HG03064 (cell line): ENCODE results near the gene ETS1.

Experiments used
- ATAC-seq: cut with Tn5 transposase; IDR thresholded peaks from one replicate; pipeline ENCODE4 v1.9.1; 2021; ENCODE audit warnings: low read depth; ENCODE audit not compliant: unreplicated experiment

The ETS1 gene

DNA sequence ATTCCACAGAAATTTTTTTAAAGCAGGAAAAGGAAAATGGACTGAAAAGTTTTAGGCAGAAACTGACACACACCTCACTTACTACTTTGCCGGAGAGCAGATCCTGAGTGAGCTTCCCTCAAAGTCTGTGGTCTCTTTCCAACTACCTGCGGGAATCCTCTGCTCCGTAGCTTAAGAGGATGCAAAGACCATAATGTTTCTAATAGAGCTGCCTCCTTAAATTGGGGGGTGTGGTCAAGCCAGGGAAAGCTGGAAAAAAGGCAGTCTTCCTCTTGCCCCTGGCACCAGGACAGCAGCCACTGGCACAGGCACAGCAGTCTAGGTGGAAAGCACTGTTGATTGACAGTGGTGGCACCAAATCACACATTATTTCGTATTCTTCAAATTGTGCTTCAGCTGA lies at the start of gene ETS1:
TSS of gene ETS1 (minus strand) at position 144 of the 400 bp plus-strand sequence. CDS start 14,428 bp downstream, outside the sequence.
- no peak for ATAC-seq

DNA sequence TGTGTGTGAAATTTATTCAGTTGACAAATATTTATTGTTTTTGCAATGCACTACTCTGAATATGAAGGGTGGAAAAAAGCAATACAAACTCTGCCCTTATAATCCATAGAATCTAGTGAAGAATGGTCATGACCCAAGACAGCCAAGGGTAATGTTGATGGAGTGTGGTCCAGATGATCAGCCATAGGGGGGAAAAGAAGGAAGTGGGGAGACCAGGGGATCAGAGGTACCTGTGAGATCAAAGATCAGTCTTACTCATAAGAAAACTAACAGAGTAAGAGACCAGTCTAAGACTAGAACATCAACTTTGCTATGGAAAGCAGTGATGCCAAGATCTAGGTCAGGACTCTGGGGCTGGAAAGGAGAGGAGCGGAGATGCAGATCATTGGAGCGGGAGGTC lies 47.0 kb upstream of the ETS1 start:
- no peak for ATAC-seq

- ATAC-seq = no peak
Measured at GRCh38 chr11:128633384-128633965, 46.1 kb upstream of the ETS1 start.

DNA sequence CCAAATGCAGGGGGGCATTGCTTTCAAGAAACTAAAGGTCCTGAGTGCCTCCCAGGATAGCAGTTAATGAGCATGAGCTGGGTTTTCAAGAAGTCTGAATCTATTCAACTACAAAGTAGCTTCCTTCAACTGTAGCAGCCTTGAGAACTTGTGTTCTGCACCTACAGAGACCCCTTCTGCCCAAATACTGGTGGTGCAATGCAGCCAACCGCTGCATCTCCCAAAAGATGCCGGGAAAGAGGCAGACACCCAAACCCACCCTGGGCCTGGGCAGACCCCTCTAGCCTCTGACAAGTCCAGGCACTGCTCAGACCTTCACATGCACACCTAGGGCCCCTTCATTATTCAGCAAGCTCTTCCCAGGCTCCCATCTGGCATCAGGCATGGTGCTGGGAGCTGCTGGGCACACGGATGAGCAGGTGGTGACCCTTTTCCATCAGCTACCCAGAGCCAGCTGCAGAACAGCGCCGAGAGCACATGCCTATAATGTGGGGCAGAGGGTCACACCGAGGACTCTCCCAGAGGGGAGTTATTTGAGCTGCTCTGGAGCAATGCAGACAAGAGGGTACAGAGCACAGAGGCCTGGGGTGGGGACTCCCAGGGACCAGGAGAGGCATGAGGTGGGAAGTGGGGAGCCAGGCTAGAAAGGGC lies 44.9 kb upstream of the ETS1 start:
- ATAC-seq = no peak

GRCh38 chr11:128630367-128631230 lies 43.2 kb upstream of the ETS1 start:
- ATAC-seq = peak; percentile 45

- ATAC-seq = no peak
Measured at GRCh38 chr11:128629516-128630106, 42.3 kb upstream of the ETS1 start.

DNA sequence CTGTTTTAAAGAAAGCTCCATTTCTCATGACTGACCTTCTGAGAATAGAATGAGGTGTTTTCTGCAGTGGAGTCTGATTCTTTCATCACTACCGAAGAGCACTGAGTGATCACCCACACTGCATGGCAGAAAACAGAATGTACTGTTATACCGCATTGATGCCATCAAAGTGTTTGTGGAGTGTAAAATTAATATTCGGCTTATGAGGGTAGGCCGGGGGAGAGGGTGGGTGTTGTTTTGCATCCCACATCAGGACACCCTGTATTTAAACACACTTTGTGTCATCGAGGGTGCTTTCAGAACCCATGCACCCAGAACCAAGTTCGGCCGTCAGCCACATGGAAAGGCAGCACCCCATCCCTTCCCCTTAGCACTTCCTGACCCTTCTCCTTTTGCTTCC lies 41.3 kb upstream of the ETS1 start:
- peak; percentile 30 for ATAC-seq

- peak; percentile 34 for ATAC-seq
Measured at GRCh38 chr11:128628325-128628673, 40.9 kb upstream of the ETS1 start.

DNA sequence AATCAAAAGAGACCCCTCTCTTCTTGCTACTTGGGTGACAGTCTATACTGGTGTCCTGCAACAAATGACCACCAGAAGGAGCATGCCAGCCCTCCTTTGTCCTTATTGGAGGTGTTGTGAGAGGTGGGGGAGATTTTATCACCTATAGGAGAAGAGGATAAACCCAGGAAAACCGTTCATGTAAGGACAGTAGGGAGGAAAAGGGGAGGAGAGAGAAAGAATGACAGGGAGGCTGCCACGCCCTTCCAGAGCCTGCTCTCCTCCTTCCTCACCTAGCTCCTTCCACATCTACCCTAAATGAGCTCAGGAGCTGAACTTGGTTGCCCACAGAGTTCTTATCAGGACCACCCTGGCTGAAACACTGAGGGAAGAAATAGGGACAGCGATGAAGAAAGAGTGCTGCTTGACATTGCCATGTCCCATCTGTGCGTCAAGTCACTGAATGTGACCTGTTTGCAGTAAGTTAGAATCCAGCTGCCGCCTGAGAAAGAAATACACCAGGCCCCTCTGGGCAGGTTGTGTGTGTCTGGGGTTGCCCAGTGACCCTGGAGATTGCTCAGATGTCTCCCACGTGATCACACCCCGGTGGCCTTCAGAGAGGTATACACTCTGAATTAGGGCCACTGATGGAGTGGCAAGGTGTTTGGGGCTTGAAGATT lies 40.4 kb upstream of the ETS1 start:
- peak; percentile 49 for ATAC-seq

DNA sequence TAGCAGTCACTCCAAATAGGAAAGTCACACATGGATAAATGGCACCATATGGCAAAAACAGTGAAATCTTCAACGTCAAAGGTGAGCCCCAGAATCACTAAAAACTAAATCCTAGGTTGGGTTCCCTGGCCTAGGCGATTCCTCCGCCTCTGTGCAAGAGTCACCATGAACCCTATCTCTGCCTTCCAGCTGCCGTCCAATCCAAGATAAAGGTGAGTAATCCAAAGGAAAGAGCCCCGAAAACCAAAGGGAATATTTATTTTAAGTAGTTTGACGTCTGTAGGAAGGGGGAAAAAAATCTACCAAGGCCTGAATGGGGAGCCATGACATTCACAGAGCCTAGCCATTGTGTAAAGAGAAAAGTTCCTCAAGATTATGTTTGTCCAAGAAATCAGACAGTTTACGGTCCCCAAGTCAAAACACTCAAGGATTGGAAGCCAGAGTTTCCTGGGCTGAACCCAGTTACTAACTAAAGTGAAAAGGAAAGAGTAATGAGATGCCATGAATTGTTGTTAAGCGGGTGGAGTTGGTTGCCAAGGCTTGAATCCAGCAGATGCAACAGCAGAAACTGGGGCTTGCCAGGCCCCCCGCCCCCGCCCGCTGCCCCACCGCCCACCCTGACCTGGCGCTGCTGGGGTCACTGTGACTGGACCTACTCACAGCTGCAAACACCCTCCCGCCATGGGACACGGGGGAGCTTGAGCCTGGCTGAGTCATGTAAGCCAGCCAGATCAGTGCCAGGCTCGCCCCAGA lies 39.7 kb upstream of the ETS1 start:
- no peak for ATAC-seq

GRCh38 chr11:128625746-128626145 lies 38.4 kb upstream of the ETS1 start:
- ATAC-seq = no peak

DNA sequence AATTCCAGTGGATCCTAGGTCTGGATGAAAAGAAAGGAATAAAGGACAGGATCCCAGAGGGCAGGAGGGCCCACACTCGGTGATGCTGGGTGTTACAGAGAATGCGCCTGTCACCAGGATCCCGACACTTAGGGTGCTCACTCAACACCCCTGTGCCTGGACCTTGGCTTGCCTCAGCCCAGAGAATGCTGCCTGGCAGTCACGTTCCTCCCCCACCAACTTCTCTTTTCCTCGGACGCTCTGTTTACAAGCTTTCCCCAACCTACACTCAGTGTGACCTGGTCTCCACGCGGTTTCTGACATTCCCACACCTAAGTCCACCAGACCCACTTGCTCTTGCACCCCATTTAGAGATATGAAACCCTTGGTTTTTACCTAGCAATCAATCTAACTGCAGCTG lies 38.0 kb upstream of the ETS1 start:
- no peak for ATAC-seq

- ATAC-seq = peak; percentile 38
Measured at GRCh38 chr11:128624269-128625175, 37.2 kb upstream of the ETS1 start.

- ATAC-seq = no peak
Measured at GRCh38 chr11:128623091-128623490, 35.7 kb upstream of the ETS1 start.

DNA sequence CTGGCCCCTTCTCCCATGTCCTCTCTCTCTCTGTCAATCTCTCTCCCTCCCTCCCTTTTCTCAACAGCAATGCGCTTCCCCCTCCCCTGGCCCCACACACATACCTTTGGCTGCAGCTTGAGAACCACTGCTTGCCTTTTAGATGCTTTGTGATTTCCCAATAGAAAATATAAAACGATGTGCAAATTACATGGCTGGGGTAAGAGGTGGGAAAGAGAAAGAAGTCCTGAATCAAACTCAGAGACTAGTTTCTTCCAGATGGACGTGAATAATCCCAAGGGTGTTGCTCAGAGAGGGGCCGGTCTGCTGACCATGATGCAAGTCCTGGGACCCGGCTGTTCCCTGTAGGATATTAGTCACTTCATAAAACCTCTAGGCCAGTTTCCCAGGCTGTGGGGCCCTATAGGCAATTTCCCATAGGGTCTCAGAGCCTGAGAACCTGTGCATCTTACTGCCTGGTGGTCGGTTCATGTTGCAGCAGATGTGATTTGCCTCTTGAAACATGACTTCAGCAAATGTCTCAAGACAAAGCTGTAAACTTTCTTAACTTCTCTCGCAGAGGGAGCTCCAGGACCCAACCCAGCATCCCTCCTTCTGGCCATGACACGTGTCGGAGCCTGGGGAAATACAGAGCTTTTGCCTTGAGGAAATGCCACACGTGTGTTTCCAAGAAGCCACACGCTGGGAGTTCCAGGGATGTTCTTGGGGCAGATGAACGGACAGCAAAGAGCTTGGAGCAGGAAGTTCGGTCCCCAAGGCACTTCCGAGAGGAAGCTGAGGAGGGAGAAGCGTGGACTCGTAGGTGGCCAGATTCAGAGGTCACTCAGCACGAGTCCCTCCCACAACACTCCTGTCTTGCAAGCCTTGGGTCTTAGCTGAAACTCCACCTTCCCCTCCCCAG lies 34.5 kb upstream of the ETS1 start:
- ATAC-seq = no peak

DNA sequence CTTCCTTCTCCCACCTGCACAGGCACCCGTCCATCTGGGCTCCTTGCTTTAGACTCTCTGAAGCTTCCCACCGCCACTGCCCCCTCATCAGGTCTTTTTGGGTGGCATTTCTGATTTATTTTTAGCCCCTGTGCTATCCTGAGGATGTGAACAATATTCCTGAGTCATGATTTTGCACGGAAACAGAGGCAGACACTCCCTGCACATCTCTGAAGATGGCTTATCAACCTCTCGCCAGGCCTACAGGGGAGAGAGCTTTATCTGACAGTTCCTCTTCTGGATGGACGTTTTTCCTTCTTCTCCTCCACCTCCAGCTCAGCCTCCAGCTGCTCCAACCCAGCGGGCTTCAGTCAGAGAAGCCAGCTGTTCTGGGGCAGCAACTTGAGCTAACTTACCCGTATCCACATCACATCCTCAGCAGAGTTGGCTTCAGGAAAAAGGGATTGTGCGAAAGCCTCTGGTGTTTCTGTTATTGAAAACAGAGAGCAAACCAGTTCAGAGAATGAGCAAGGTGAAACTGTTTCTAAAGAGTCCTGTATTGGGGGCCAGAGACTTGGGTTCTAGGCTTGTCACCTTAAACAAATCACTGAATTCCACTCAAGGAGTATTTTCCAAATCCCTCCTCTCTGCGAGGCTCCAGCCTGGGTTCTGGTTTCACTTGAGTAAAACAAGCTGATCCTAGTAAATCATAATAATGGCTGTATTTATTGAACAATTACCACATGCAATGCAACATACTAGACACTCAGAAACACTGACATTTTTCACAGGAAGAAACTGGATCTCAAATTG lies 33.1 kb upstream of the ETS1 start:
- ATAC-seq = no peak

GRCh38 chr11:128619540-128620308 lies 32.4 kb upstream of the ETS1 start:
- ATAC-seq = no peak
